HG02870 (cell line): ENCODE results near the gene REN.

Experiments
- ATAC-seq: cut with Tn5 transposase; IDR thresholded peaks from one replicate; pipeline ENCODE4 v1.9.1; 2021; ENCODE audit warnings: mild to moderate bottlenecking, moderate library complexity; ENCODE audit not compliant: unreplicated experiment

REN gene

DNA sequence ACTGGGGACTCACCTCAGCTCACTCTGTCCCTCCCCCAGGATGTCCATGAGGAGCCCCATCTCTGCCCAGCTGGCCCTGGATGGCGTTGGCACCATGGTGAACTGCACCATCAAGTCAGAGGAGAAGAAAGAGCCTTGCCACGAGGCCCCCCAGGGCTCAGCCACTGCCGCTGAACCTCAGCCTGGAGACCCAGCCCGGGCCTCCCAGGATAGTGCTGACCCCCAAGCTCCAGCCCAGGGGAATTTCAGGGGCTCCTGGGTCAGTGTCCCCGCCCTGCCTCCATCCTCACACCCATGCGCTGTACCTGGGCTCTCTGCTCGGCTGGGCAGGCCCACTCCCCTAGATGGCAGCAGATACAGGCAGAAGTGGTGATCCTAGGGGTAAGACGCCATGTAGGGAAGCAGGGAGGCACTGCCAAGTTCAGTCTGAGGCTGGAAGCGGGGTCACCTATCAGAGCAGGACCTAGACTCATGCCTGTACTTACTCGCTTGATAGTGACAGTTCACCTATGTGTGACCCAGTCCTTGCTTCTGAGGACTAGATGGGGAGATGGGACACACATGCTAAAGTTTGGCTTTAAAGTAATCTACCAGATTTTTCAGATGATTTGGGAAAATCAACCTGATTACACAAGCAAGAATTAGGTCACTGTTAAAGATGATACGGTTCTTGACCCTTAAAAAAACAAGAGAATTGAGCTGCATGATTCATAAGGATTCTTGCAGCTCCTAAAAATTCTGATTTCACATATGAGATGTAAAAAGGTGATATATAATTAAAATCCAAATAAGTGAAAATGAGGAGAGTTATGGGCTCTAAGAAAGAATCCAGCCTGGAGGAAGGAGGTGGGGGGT, 53.0 kb downstream of the REN start:
- ATAC-seq, result no peak

- ATAC-seq, result no peak
Measured at GRCh38 chr1:204110894-204111633, 55.1 kb downstream of the REN start.

DNA sequence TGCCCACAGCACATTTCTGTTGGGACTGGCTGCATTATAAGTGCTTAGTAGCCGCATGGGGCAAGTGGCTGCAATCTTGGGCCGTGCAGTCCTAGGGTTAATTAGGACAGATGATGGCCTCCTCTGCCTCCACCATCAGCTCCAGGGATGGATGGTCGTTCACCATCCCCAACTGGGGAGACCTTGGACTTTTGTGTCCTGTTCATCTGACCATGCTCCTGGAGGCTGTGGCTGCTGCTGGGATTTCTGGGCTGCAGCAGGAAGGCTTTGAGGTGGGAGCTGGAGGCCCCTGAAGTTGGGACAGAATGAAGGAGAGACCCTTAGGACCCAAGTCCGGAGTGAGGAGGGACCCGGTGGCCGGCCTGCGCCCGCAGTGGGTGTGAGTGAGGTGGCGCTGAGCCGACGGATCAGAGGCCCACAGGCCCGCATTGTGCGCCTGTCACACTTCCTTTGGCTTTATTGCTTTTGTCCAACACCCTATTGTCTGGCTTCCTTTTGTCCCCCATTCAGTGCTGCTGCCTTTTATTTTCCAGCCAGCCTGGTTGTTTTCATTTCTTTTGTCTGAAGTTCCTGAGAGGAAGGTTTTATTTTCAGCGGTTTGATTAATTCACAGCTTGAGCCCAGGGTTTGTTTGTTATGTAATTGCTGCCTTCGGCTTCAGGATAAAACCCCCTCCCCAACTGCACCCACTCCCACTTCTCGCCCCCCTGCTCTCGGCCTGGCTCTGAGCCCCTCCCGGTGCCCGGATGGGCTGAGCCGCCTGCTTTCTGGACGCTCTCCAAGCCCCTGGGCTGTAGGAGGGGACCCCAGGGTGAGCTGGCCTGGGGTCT, 57.6 kb downstream of the REN start:
- ATAC-seq, result no peak

- ATAC-seq, result no peak
Measured at GRCh38 chr1:204107892-204108291, 58.2 kb downstream of the REN start.

- no peak for ATAC-seq
Measured at GRCh38 chr1:204106825-204107224, 59.3 kb downstream of the REN start.

GRCh38 chr1:204105131-204105515, 61.0 kb downstream of the REN start:
- no peak for ATAC-seq
